Adrenal gland (tissue), 12 donors: ENCODE measurements around the gene INO80D. TPM values are rescaled to one million over a fixed set of nuclear protein-coding genes. Genes with fewer than 3 reads are reported as not detected.

Source experiments
- DNase-seq, 7 donors: peaks; one replicate each; pipeline ENCODE4 v3.0.0-alpha.2; 2019 to 2020
- H3K27ac ChIP-seq, 5 donors: fragments of 200-600 bp; sonication (generic) in 4 of 5; 1 replicate in 3 of 5; 2 replicates in 2 of 5; pipeline versions ENCODE4 v1.5.1 to v1.8.0; 2016 to 2020; ENCODE audit warnings: mild to moderate bottlenecking in 1 of 5
- H3K27me3 ChIP-seq: fragments of 200-600 bp; 2 replicates; pipeline ENCODE4 v1.8.0; 2021
- H3K36me3 ChIP-seq, 2 donors: fragments of 200-600 bp; replicated peaks in 1 of 2; 1 replicate in 1 of 2; 2 replicates in 1 of 2; pipeline versions ENCODE4 v1.5.1 to v1.8.0; 2018 to 2022
- H3K4me1 ChIP-seq, 2 donors: fragments of 200-600 bp; replicated peaks in 1 of 2; 1 replicate in 1 of 2; 2 replicates in 1 of 2; pipeline versions ENCODE4 v1.5.1 to v1.8.0; 2018 to 2021
- H3K4me3 ChIP-seq, 4 donors: fragments of 200-600 bp; sonication (generic) in 3 of 4; one replicate each; pipeline ENCODE4 v1.5.1; 2016 to 2018
- H3K9me3 ChIP-seq, 3 donors: fragments of 200-600 bp; sonication (generic) in 1 of 3; replicated peaks in 1 of 3; 1 replicate in 2 of 3; 2 replicates in 1 of 3; pipeline versions ENCODE4 v1.5.1 to v1.8.0; 2016 to 2021
- POLR2A ChIP-seq, 2 donors: fragments of 450-650 bp; IDR thresholded peaks; one replicate each; pipeline ENCODE4 v1.6.1; 2017; ENCODE audit warnings: antibody characterized with exemption in 2 of 2, mild to moderate bottlenecking in 2 of 2, moderate library complexity in 1 of 2
- WGBS, 4 donors: extraction: QIAGEN DNeasy Blood & Tissue Kit in 2 of 4; methylation state at CpG; one replicate each; pipeline versions ENCODE4 v1.1.5 to v1.1.7; 2013 to 2017; 5-methylcytosine and 5-hydroxymethylcytosine counted together
- intact Hi-C, 2 donors: fragments of 100-400 bp; cut with DNase I; formaldehyde crosslinking; loops; one replicate each; pipeline versions ENCODE4 v1.14.1 to v1.15.0; 2022 to 2023
- polyA plus RNA-seq, 3 donors: library from polyadenylated mRNA; stranded (reverse); fragments of 200-250 nt in 2 of 3; fragments of 350-450 nt in 1 of 3; fragmentation: Illumina TruSeq in 1 of 3; extraction: RNeasy Lipid Tissue Mini Kit (QIAGEN cat#74804) in 1 of 3; gene quantifications; one replicate each; pipeline ENCODE4 v1.2.3, GENCODE V29; 2013 to 2014
- total RNA-seq, 9 donors: library from RNA; depleted of rRNA in 4 of 9; stranded (reverse); fragments of >200 nt in 4 of 9; fragments of 120-200 nt in 1 of 9; fragmentation: NEBNext Ultra II Directional in 1 of 9; extraction: Animal tissue kit (Norgen Biotek cat#: 25700) in 1 of 9; gene quantifications; one replicate each; pipeline versions ENCODE4 v1.1.0 to v1.2.4, GENCODE V29; 2013 to 2023
- TF ChIP-seq, protein P1 (sequence below), 6 experiments: fragments of 450-650 bp in 4 of 6; fragments of 200-600 bp in 2 of 6; sonication (generic) in 1 of 6; IDR thresholded peaks; 1 replicate in 5 of 6; 2 replicates in 1 of 6; pipeline versions ENCODE4 v1.5.1 to v1.8.0; 2016 to 2021; ENCODE audit warnings: antibody characterized with exemption in 6 of 6, mild to moderate bottlenecking in 2 of 6, moderate library complexity in 1 of 6
- donor health status: healthy with polysubstance abuse.
- donor health status: Bipolar disorder and iron deficiency.
- donor health status: DM: yes; HTN: yes; CAD: no.
- donor health status: DM: no; HTN: no; CAD: no.
- donor health status: DM: no; HTN: no; CAD: no.
- donor health status: DM: yes; HTN: yes; CAD: no.

Gene INO80D
- total and polyA plus RNA-seq, 12 donors = 2.7 to 24.6 (median 14.1) TPM

- TF ChIP-seq, protein P1, sequence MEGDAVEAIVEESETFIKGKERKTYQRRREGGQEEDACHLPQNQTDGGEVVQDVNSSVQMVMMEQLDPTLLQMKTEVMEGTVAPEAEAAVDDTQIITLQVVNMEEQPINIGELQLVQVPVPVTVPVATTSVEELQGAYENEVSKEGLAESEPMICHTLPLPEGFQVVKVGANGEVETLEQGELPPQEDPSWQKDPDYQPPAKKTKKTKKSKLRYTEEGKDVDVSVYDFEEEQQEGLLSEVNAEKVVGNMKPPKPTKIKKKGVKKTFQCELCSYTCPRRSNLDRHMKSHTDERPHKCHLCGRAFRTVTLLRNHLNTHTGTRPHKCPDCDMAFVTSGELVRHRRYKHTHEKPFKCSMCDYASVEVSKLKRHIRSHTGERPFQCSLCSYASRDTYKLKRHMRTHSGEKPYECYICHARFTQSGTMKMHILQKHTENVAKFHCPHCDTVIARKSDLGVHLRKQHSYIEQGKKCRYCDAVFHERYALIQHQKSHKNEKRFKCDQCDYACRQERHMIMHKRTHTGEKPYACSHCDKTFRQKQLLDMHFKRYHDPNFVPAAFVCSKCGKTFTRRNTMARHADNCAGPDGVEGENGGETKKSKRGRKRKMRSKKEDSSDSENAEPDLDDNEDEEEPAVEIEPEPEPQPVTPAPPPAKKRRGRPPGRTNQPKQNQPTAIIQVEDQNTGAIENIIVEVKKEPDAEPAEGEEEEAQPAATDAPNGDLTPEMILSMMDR (IDR thresholded peaks at IDR 0.05) = no peak
- TF ChIP-seq POLR2A (IDR thresholded peaks at IDR 0.05) = no peak
- no peak for DNase-seq
- Histone ChIP-seq H3K4me1 (no peaks in the 10 kb centered on the region), H3K27me3 (no peaks in the 10 kb centered on the region), H3K27ac (no peak overlapping the region), H3K36me3 (peaks cover 0 to 25% of the 10 kb centered on the region in 2 donors), H3K4me3 (no peak overlapping the region), H3K9me3 (no peaks in the 10 kb centered on the region)
- intact Hi-C loops = no loop called here
- 61 to 66% (median 64%) methylated on average over 3 of the region's 3 CpGs for WGBS, 4 donors
Measured at GRCh38 chr2:206054952-206055351, 31.0 kb downstream of the INO80D start.

- intact Hi-C loops = no loop called here
- Histone ChIP-seq H3K36me3 (peaks cover 0 to 16% of the 10 kb centered on the region in 2 donors), H3K9me3 (no peaks in the 10 kb centered on the region), H3K4me3 (no peak overlapping the region), H3K27me3 (no peaks in the 10 kb centered on the region), H3K27ac (no peak overlapping the region), H3K4me1 (no peaks in the 10 kb centered on the region)
- DNase-seq = no peak
- TF ChIP-seq, protein P1 (IDR thresholded peaks at IDR 0.05) = no peak
- TF ChIP-seq POLR2A (IDR thresholded peaks at IDR 0.05) = no peak
- WGBS, 4 donors = 87 to 99% (median 95%) methylated on average over 6 of the region's 6 CpGs
Measured at GRCh38 chr2:206051912-206052311, 34.1 kb downstream of the INO80D start.

DNA sequence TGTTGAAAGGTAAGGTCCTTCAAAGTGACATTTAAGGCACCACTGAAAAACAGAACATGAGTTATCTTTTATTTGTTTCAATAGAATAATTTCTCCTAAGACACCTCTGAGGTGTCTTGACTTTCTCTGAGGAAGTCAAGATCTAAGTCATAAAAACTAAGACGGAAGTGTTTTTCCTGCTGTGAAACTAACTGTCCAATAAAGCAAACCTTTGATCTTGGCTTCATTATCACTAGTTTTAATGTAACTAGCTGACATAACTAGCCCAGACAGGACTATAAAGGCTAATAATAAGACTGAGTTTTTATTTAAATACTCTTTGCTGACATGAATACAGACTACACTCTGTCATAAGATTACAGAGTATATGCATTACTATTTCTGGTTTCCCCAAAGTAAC lies 36.6 kb downstream of the INO80D start:
- intact Hi-C loops = no loop called here
- H3K36me3 ChIP-seq = peaks cover 0 to 12% of the 10 kb centered on the region in 2 donors
- H3K9me3 ChIP-seq = no peaks in the 10 kb centered on the region
- H3K4me3 ChIP-seq = no peak overlapping the region
- no peaks in the 10 kb centered on the region for H3K27me3 ChIP-seq
- TF ChIP-seq, protein P1 (IDR thresholded peaks at IDR 0.05) = no peak
- TF ChIP-seq POLR2A (IDR thresholded peaks at IDR 0.05) = no peak
- WGBS, 4 donors = 78 to 88% (median 85%) methylated on average over 1 of the region's 1 CpG
- H3K4me1 ChIP-seq = no peaks in the 10 kb centered on the region
- no peak overlapping the region for H3K27ac ChIP-seq
- DNase-seq = no peak

- TF ChIP-seq, protein P1 (IDR thresholded peaks at IDR 0.05) = no peak
- TF ChIP-seq POLR2A (IDR thresholded peaks at IDR 0.05) = no peak
- Histone ChIP-seq H3K9me3 (no peaks in the 10 kb centered on the region), H3K4me3 (no peak overlapping the region), H3K36me3 (peaks cover 0 to 12% of the 10 kb centered on the region in 2 donors), H3K27ac (no peak overlapping the region), H3K4me1 (peaks cover 0 to 19% of the 10 kb centered on the region in 2 donors), H3K27me3 (no peaks in the 10 kb centered on the region)
- intact Hi-C loops = no loop called here
- no peak for DNase-seq
- 89 to 93% (median 92%) methylated on average over 1 of the region's 1 CpG for WGBS, 4 donors
Measured at GRCh38 chr2:206045251-206045650, 40.7 kb downstream of the INO80D start.
